NOMO-1 (cell line): ENCODE measurements around the gene KLK1.

Experiments
- DNase-seq, 2 experiments: peaks; one replicate each; lab custom pipeline; 2025; ENCODE audit not compliant: unreplicated experiment in 2 of 2; lab: John Stamatoyannopoulos, UW

The KLK1 gene

DNA sequence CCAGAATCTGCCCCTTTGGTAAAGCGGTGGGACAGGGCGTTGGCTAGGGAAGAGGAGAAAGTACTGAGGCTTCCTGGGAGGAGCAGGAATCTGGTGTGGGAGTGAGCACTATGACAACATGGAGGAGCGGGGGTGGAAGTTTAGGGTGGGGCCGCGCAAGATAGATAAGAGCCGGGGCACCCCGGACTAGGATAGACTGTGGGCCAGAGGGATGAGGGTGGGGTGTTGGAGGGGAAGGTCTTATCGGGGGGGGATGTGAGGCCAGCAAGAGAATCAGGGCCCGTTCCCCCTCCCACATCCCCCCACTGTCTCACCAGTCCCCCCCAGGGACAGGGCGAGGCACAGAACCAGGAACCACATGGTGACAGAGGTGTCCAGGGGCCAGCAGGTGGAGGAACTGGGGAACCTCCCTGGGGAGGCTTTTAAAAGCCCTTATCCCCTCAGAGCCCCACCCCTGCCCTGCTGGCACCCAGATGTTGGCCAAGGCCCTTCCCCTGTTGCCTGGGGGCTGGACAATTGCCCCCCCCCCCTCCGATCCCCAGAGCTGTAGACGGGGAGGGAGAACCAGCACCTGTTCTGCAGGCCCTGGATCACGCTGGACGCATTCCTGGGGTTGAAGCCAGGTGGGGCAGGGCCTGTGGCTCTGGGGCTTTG, at the start of gene KLK1:
KLK1 (minus strand) TSS at position 399 of the 654 bp plus-strand sequence; CDS start at position 360, 39 bp downstream.
- no peak for DNase-seq

GRCh38 chr19:50873056-50873455, 49.5 kb upstream of the KLK1 start, which contains the start of gene KLK2:
Gene KLK2 (plus strand): TSS chr19:50873439. CDS start chr19:50873474, 35 bp downstream.
- no peak for DNase-seq

GRCh38 chr19:50870417-50871089, 47.0 kb upstream of the KLK1 start:
- DNase-seq, result no peak

DNA sequence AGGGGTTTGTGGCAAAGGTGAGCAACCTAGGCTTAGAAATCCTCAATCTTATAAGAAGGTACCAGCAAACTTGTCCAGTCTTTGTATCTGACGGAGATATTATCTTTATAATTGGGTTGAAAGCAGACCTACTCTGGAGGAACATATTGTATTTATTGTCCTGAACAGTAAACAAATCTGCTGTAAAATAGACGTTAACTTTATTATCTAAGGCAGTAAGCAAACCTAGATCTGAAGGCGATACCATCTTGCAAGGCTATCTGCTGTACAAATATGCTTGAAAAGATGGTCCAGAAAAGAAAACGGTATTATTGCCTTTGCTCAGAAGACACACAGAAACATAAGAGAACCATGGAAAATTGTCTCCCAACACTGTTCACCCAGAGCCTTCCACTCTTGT, 45.9 kb upstream of the KLK1 start:
- DNase-seq, result no peak

DNA sequence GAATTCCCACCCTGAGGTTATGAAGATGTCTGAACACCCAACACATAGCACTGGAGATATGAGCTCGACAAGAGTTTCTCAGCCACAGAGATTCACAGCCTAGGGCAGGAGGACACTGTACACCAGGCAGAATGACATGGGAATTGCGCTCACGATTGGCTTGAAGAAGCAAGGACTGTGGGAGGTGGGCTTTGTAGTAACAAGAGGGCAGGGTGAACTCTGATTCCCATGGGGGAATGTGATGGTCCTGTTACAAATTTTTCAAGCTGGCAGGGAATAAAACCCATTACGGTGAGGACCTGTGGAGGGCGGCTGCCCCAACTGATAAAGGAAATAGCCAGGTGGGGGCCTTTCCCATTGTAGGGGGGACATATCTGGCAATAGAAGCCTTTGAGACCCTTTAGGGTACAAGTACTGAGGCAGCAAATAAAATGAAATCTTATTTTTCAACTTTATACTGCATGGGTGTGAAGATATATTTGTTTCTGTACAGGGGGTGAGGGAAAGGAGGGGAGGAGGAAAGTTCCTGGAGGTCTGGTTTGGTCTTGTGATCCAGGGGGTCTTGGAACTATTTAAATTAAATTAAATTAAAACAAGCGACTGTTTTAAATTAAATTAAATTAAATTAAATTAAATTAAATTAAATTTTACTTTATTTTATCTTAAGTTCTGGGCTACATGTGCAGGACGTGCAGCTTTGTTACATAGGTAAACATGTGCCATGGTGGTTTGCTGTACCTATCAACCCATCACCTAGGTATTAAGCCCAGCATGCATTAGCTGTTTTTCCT, 38.1 kb upstream of the KLK1 start:
- no peak for DNase-seq

DNA sequence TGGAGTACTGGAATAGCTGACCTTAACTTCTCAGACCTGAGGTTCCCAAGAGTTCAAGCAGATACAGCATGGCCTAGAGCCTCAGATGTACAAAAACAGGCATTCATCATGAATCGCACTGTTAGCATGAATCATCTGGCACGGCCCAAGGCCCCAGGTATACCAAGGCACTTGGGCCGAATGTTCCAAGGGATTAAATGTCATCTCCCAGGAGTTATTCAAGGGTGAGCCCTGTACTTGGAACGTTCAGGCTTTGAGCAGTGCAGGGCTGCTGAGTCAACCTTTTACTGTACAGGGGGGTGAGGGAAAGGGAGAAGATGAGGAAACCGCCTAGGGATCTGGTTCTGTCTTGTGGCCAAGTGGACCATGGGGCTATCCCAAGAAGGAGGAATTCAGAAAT, 37.4 kb upstream of the KLK1 start:
- no peak for DNase-seq

DNA sequence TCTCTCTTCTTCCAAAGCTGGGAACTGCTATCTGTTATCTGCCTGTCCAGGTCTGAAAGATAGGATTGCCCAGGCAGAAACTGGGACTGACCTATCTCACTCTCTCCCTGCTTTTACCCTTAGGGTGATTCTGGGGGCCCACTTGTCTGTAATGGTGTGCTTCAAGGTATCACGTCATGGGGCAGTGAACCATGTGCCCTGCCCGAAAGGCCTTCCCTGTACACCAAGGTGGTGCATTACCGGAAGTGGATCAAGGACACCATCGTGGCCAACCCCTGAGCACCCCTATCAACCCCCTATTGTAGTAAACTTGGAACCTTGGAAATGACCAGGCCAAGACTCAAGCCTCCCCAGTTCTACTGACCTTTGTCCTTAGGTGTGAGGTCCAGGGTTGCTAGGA, 36.3 kb upstream of the KLK1 start:
- no peak for DNase-seq

GRCh38 chr19:50858886-50859285, 35.3 kb upstream of the KLK1 start:
- DNase-seq, result no peak

GRCh38 chr19:50857366-50857765, 33.8 kb upstream of the KLK1 start:
- no peak for DNase-seq

DNA sequence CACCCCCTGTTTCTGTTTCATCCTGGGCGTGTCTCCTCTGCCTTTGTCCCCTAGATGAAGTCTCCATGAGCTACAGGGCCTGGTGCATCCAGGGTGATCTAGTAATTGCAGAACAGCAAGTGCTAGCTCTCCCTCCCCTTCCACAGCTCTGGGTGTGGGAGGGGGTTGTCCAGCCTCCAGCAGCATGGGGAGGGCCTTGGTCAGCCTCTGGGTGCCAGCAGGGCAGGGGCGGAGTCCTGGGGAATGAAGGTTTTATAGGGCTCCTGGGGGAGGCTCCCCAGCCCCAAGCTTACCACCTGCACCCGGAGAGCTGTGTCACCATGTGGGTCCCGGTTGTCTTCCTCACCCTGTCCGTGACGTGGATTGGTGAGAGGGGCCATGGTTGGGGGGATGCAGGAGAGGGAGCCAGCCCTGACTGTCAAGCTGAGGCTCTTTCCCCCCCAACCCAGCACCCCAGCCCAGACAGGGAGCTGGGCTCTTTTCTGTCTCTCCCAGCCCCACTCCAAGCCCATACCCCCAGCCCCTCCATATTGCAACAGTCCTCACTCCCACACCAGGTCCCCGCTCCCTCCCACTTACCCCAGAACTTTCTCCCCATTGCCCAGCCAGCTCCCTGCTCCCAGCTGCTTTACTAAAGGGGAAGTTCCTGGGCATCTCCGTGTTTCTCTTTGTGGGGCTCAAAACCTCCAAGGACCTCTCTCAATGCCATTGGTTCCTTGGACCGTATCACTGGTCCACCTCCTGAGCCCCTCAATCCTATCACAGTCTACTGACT, 31.2 kb upstream of the KLK1 start, which contains the start of gene KLK3:
KLK3 (plus strand) TSS at position 280 of the 775 bp plus-strand sequence; CDS start at position 321, 41 bp downstream.
- DNase-seq, result no peak

GRCh38 chr19:50851620-50852019, 28.0 kb upstream of the KLK1 start:
- no peak for DNase-seq

- DNase-seq, result no peak
These were observed 27.2 kb upstream of the KLK1 start for GRCh38 chr19:50850738-50851137.

DNA sequence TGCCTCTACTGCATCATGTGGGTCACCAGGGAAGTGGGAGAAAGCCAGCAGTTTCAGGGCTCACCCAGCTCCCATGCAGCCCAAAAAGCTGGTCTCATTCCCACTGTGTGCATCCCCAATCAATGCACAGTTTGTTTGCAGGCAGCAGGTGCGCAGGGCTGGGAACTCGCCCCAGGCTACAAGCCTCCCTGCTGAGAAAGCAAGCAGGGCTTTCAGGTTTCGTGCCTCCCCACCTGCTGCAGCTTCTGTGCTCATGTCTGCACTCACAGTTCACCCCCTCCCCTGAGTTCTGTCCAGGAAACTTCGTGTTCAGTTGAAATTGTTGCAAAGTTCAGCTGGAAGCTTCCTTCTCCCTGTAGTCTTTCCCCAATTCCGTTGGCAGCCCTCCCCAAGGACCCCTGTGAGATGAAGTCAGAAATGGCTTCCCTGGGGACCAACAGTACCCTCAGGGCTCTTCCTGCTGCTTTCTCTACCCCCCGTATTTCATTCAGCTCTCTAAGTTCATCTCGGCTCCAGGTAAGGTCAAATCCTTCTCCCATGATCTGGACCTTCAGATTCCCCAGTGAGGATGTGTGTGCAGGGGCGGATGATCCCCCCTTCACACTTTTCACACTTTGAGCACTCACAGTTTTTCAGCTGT, 20.8 kb upstream of the KLK1 start:
- DNase-seq, result no peak

GRCh38 chr19:50843701-50844221, 20.2 kb upstream of the KLK1 start:
- DNase-seq, result no peak

DNA sequence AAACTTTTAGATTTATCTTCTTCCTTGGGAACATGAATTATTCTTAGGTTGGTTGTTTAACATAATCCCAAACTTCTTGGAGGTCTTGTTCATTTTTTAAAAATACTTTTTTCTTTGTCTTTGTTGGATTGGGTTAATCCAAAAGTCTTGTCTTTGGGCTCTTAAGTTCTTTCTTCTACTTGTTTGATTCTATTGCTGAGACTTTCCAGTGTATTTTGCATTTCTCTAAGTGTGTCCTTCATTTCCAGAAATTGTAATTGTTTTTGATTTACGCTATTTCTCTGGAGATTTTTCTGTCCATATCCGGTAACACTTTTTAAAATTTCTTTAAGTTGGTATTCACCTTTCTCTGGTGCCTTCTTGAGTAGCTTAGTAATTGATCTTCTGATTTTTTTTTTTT, 19.6 kb upstream of the KLK1 start:
- DNase-seq, result no peak

- no peak for DNase-seq
These were observed 18.5 kb upstream of the KLK1 start for GRCh38 chr19:50842130-50842529.

- DNase-seq, result no peak
These were observed 16.4 kb upstream of the KLK1 start for GRCh38 chr19:50839712-50840655.

- peak in 1 of 2 experiments; percentile 16 for DNase-seq
These were observed 14.7 kb upstream of the KLK1 start for GRCh38 chr19:50838239-50838638.

GRCh38 chr19:50837300-50837699, 13.7 kb upstream of the KLK1 start:
- no peak for DNase-seq
